Muscle layer of duodenum (tissue), 2 donors: ENCODE data around the gene P2RY6.
"Not testable (repeated sequence)": the region's sequence is repeated elsewhere in the genome, so short reads cannot be mapped to it uniquely, and the experiment has no call there.

ENCODE experiments used
- H3K27ac ChIP-seq: one replicate; pipeline ENCODE4 v1.7.0; 2013; ENCODE audit warnings: mild to moderate bottlenecking, low read length
- H3K27me3 ChIP-seq: one replicate; pipeline ENCODE4 v1.7.0; 2013; ENCODE audit warnings: low read depth, mild to moderate bottlenecking, control low read depth, low read length
- H3K36me3 ChIP-seq, 2 donors: one replicate each; pipeline ENCODE4 v1.7.0; 2013; ENCODE audit warnings: low read length in 2 of 2, control low read depth in 1 of 2, mild to moderate bottlenecking in 1 of 2; ENCODE audit not compliant: insufficient read depth in 2 of 2, control insufficient read depth in 1 of 2
- H3K4me1 ChIP-seq, 2 donors: one replicate each; pipeline ENCODE4 v1.7.0; 2013; ENCODE audit warnings: low read length in 2 of 2, mild to moderate bottlenecking in 2 of 2, control low read depth in 1 of 2, moderate library complexity in 1 of 2; ENCODE audit not compliant: insufficient read depth in 2 of 2, control insufficient read depth in 1 of 2
- H3K4me3 ChIP-seq, 2 donors: one replicate each; pipeline ENCODE4 v1.7.0; 2013; ENCODE audit warnings: low read length in 2 of 2, low read depth in 1 of 2, mild to moderate bottlenecking in 1 of 2
- H3K9me3 ChIP-seq, 2 donors: one replicate each; pipeline ENCODE4 v1.7.0; 2013; ENCODE audit warnings: low read length in 2 of 2, control low read depth in 1 of 2, mild to moderate bottlenecking in 1 of 2; ENCODE audit not compliant: control insufficient read depth in 1 of 2
- donor health status: healthy.

P2RY6 gene

DNA sequence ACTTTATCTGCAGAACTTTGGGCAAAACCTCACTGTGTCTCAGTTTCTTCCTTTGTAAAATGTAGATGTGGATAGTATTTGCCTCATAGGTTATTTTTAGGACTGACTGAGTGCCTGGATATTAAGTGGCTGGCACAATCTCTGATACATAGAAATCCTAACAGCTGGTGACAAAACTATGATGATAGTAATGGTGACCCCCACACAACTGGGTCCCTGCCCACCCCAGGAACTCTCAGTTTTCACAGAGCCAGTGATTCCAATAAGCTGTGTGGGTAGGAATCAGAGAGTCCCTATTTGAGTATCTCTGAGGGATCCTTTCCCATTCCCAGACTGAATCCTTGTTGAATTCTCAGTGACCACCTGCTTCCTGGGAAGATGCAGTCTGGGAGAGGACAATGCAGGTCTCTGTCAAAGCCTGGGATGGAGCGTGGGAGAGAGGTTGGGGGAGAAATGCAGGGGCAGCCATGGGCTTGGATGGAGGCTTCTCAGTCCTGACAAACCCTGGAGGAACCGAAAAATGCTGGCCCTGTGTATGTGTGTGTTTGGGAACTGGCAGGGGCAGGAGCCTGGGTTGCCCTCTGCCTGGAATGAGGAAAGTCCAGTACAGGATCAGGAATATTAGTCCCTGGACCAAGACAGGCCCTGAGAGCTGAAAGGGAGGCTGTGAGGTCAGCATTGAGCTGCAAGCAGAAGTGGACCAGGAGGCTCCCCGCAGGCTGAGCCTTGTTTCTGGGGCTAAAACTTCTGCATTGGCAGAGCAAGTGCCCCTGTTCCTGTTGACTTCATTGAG lies 6.1 kb upstream of the P2RY6 start:
- Histone ChIP-seq H3K4me1 (peaks cover 6 to 9% of the 10 kb centered on the region in 2 donors), H3K36me3 (no peaks in the 10 kb centered on the region)

DNA sequence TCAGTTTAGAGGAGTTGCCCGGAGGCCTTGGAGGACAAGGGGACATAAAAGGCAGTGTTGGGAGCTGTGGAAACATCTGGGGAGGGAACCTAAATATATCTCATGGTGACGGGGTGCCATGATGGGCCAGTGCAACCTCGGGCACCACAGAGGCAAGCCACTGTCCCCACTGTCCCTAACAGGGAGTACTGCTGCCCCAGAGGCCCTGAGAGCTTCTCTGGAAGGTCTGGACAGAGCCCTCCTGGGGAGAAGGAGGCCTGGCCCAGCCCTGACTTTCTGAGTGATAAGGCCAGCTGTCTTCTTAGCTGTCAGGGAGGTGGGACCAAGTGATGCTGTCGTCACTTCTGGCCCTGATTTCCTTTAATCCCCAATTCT lies 5.5 kb upstream of the P2RY6 start:
- H3K4me3 ChIP-seq, result no peak overlapping the region
- peaks cover 6 to 9% of the 10 kb centered on the region in 2 donors for H3K4me1 ChIP-seq
- no peaks in the 10 kb centered on the region for H3K9me3 ChIP-seq
- H3K36me3 ChIP-seq, result no peaks in the 10 kb centered on the region
- no peak overlapping the region for H3K27ac ChIP-seq
- H3K27me3 ChIP-seq, result peaks cover 6% of the 10 kb centered on the region

More for the DNA sequence above, 6.1 kb upstream of the P2RY6 start:
- H3K9me3 ChIP-seq, result no peaks in the 10 kb centered on the region
- H3K4me3 ChIP-seq, result no peak overlapping the region
- peaks cover 6% of the 10 kb centered on the region for H3K27me3 ChIP-seq
- H3K27ac ChIP-seq, result no peak overlapping the region

DNA sequence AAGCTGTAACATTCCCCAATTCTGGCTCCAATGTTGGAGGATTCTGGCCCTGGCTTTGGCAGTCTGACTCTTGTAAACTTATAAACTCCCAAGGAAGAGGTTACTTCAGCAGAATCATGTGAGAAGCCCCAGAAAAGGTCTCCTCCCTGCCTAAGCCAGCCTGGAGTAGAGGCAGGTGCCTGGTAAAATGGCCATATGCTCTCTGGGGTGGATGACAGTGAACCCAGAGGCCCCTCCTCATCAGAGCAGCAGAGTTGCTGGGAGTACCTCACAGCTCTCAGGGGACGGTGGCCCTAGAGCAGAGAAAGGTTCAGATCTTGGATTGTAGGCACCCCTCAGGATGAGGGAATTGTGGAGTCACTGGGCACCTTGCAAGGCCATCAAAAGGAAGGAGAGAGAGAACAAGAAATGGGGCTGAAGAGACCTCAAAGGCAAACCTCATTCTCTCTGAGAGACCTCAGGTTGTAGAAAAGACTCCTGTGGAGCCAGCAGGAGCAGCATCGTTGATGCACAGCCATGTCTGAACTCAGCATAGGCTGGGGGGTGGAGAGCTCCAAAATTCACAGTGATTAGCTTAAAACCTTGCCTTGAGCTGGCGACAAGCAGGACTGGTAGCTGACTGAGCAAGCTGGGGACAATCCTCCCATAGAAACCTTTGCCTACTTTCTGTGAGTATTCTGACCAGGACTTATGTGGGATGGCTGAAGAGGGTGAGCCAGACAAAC lies 4.9 kb upstream of the P2RY6 start:
- peaks cover 6 to 9% of the 10 kb centered on the region in 2 donors for H3K4me1 ChIP-seq
- H3K27ac ChIP-seq, result no peak overlapping the region
- H3K27me3 ChIP-seq, result peaks cover 6% of the 10 kb centered on the region

DNA sequence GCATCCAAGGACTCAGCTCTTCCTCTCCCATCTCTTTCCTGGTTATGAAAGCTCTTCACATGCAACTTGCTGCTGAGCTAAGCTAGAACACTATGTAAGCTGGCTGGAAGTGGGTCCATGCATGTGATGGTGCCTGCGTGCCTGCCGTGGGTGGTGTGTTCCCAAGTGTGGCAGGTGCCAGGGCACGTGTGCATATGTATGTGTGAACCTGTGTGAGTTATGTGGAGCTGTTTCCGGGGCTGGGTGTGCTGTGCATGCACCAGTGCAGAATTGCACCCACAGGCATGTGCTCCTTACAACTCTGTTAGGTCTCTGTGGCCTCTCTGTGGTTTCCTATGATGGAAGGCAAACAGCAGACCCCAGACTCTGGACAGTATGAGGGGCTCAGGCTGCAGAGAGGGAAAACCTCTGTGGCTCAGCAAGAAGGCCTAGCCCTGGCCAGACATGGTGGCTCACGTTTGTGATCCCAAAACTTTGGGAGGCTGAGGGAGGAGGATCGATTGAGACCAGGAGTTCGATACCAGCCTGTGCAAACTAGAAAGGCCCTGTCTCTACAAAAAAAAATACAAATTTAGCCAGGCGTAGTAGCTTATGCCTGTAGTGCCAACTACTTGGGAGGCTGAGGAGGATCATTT lies 4.1 kb upstream of the P2RY6 start:
- peaks cover 6% of the 10 kb centered on the region for H3K27me3 ChIP-seq
- no peak overlapping the region for H3K4me3 ChIP-seq
- no peaks in the 10 kb centered on the region for H3K9me3 ChIP-seq
- H3K27ac ChIP-seq, result no peak overlapping the region
- peaks cover 6 to 9% of the 10 kb centered on the region in 2 donors for H3K4me1 ChIP-seq
- H3K36me3 ChIP-seq, result no peaks in the 10 kb centered on the region

More for the DNA sequence above, 4.9 kb upstream of the P2RY6 start:
- no peaks in the 10 kb centered on the region for H3K36me3 ChIP-seq
- H3K4me3 ChIP-seq, result no peak overlapping the region
- H3K9me3 ChIP-seq, result no peaks in the 10 kb centered on the region

DNA sequence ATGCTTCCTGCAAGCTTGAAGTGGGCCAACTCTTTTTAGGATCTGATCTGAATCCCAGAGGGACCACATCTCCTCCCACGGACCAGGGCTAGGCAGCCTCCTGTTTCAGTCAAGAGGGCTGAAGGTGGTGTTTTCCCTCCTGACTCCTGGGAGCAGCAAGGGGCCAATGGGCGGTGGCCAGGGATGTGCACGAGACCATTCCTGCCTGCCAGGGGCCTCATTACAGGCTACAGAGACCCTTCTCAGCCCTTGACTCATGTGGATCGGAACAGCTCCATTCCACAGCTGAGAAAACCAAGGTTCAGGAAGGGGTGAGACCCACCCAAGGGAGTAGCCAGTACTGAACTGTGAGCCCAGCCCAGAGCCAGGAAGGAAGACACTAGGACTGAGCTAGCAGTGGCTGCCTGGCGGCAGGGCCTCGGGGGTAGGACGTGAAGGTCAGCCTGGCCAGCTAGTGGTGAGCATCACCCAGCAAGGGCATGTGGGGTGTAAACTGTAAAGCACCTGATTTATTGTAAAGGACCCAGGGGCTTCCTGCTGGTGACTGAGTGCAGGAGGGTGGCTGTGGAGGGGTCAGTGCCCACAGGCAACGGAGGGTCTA lies 3.4 kb upstream of the P2RY6 start:
- no peak overlapping the region for H3K4me3 ChIP-seq
- H3K36me3 ChIP-seq, result no peaks in the 10 kb centered on the region
- H3K27ac ChIP-seq, result no peak overlapping the region
- peaks cover 9 to 11% of the 10 kb centered on the region in 2 donors for H3K4me1 ChIP-seq
- no peaks in the 10 kb centered on the region for H3K9me3 ChIP-seq
- H3K27me3 ChIP-seq, result peaks cover 6% of the 10 kb centered on the region

DNA sequence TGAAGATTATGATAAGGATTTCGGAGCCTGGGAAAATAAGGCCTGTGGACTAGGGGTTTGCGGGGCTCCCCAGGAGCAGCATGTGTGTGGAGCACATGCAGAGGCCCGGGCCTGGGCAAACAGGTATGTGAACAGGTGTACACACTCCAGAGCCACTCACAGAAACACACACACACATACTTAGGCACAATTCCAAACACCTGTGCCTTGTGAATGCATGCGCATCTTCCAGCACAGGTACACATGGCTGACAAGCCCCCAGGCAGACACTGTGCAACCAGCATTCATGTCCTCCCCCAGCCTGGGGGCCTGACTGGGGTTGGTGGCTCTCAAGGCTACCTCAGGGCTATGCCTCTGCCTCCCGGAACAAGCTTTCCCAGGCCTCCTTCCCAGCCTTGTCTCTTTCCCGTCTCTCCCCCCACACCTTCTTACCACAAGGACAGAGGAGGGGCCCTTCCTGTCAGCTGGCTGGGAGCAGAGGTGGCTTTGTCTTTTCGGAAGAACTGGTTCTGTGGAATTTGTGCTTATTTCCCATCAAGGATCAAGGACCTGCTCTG lies 2.6 kb upstream of the P2RY6 start:
- Histone ChIP-seq H3K4me1 (peaks cover 9% of the 10 kb centered on the region in 2 donors), H3K27me3 (peaks cover 6% of the 10 kb centered on the region), H3K4me3 (no peak overlapping the region), H3K27ac (no peak overlapping the region), H3K9me3 (no peaks in the 10 kb centered on the region), H3K36me3 (no peaks in the 10 kb centered on the region)

DNA sequence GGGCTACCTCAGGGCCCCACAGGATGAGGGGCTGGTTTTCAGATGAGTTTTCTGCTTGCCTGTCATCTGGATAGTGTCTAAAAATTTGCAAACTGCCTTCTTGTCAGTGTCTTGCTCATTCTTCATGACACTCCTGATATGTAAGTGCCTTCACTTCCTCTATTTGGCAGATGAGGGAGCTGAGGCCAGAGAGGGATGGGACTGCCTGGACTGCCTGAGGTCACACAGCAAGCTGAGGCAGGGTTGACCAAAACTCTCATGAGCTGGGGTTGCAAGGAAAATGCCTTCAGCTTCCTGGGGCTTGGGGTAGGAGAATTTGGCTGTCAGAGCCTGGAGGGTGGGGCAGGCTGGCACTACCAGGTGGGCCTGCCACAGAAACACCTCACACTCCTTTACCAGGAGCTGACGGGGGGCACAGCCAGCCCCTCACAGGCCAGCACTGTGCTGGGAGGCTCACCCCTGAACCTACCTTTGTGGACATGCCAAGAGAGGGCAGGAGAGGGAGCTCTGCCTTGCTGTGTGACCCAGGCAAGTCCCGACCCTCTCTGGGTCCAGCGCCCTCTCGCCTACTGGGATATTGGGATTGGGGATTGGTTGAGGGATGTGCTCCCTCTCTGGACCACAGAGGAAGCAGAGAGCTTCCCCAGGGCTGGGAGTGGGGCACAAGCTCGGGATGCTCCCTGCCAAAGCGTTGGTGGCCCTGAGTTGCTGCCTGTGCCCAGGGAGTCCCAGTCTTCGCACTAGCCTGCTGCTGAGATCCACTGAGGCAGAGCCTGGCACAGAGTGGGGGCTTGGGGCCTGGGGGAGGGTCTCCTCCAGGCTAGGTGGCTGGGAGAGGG lies 1.9 kb upstream of the P2RY6 start:
- H3K4me1 ChIP-seq, result peaks cover 8 to 9% of the 10 kb centered on the region in 2 donors
- H3K27me3 ChIP-seq, result peaks cover under 1% of the 10 kb centered on the region
- H3K4me3 ChIP-seq, result no peak overlapping the region
- no peak overlapping the region for H3K27ac ChIP-seq
- no peaks in the 10 kb centered on the region for H3K9me3 ChIP-seq
- no peaks in the 10 kb centered on the region for H3K36me3 ChIP-seq

DNA sequence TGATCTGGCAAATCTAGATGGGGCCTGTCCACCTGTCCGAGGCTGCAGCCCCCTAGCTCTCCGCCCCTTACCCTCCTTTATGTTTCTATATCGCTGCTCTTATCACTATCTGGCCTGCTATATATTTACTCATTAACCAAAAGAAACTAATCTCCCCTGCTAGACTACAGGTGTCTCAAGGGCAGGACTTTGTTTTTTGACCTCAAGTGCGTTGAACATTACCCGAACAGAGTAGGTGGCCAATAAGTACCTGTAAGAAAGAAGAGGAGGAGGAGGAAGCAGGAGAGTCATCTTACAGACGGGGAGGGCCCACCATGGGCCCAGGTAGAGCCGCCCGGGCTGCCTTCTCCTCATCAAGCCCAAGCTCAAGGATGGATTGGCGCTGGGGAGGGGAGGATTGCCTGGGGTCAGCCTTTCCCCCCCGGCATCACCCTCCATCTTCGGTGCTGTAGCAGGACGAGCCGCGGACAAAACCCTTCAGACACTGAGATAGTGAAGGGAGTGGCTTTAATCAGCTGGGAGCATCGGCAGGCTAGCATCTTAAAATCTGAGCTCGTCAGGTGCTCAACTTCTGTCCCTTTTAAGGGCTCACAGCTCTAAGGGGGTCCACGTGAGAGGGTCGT lies 1.2 kb upstream of the P2RY6 start:
- H3K36me3 ChIP-seq, result no peaks in the 10 kb centered on the region
- H3K9me3 ChIP-seq, result no peaks in the 10 kb centered on the region
- no peak overlapping the region for H3K4me3 ChIP-seq
- H3K4me1 ChIP-seq, result peaks cover 8 to 9% of the 10 kb centered on the region in 2 donors
- H3K27ac ChIP-seq, result no peak overlapping the region
- H3K27me3 ChIP-seq, result no peaks in the 10 kb centered on the region

DNA sequence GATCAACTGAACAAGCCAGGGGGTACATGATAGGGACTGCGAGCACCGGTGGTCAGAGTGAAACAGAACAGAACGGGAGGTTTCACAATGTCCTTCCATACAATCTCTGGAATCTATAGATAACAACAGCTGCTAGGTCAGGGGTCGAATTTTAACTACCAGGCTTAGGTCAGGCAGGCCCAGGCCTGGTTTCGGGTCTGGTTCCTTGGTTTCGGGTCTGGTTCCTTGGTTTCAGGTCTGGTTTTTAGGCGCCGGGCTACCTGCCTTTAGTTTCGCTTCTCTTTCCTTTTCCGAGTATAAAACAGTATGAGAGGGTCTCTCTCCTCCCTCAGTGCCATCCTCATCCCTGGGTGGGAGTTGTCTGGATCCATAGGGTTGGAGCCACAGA lies 666 bp upstream of the P2RY6 start:
- not testable (repeated sequence) for H3K4me3 ChIP-seq, H3K27me3 ChIP-seq, H3K27ac ChIP-seq, H3K36me3 ChIP-seq, H3K9me3 ChIP-seq, H3K4me1 ChIP-seq

DNA sequence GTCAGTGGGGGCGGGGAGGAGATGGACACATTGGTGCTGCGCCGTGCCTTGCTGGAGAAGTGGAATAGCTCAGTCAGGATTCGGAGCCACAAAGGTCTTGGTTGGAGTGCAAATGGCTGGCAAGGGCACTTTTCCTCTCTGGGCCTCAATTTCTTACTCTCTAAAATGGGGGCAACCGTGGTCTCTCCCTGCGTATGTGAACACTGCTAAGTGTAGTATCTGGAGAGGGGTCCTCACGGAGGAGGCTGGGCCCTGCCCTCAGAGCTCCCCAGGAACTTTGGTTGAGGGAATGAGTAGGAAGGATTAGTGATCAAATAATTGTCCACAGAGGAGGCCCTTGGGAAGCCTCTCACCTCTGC lies 521 bp downstream of the P2RY6 start:
- Histone ChIP-seq H3K27me3 (no peaks in the 10 kb centered on the region), H3K4me3 (no peak overlapping the region), H3K9me3 (no peaks in the 10 kb centered on the region), H3K4me1 (peaks cover 8 to 9% of the 10 kb centered on the region in 2 donors), H3K36me3 (no peaks in the 10 kb centered on the region), H3K27ac (no peak overlapping the region)
